HepG2 (cell line): Measurements from ENCODE around the gene EFNB1. TPM values are rescaled to one million over a fixed set of nuclear protein-coding genes. Genes with fewer than 3 reads are reported as not detected.

Experiments
- ATAC-seq: fragments of 200-7000 bp; cut with Tn5 transposase; 3 replicates; pipeline ENCODE4 v1.9.1; 2020; ENCODE audit warnings: mild to moderate bottlenecking, moderate library complexity
- BruUV-seq: library from RNA; stranded (reverse); fragments of 400-500 nt; replicated peaks from 2 replicates; lab custom pipeline; 2021; lab: Mats Ljungman, UMichigan
- CTCF ChIA-PET: fragments of 300-600 bp; formaldehyde crosslinking; extraction: SDS; loops from one replicate; lab custom pipeline; 2021; ENCODE audit warnings: low total read pairs, inconsistent platforms, low intra/inter-chr PET ratio; lab: Yijun Ruan, JAX
- POLR2A ChIA-PET: fragments of 350-600 bp; sonication (Branson Sonifier 250); formaldehyde crosslinking; loops from one replicate; lab custom pipeline; 2020; ENCODE audit warnings: antibody characterized with exemption, inconsistent platforms; lab: Yijun Ruan, JAX
- DNase-seq: peaks from one replicate; pipeline ENCODE4 v3.0.0-alpha.2; 2015; ENCODE audit warnings: low spot score
- FAIRE-seq: peaks from 3 replicates; lab custom pipeline; 2011; peaks lifted over from hg19 to GRCh38; lab: Jason Lieb, UNC
- H2AFZ ChIP-seq: one replicate; pipeline ENCODE4 v1.6.1; 2011; ENCODE audit warnings: low read length, inconsistent platforms
- H3K27ac ChIP-seq: fragments of 300-600 bp; 3 replicates; pipeline ENCODE4 v1.8.0; 2011; ENCODE audit warnings: mixed run types, mild to moderate bottlenecking, mixed read lengths, low read length, inconsistent platforms; ENCODE audit not compliant: insufficient read depth; ENCODE audit errors: extremely low read length
- H3K27me3 ChIP-seq, 2 experiments: fragments of 200-600 bp in 1 of 2; 2 replicates in 1 of 2; 3 replicates in 1 of 2; pipeline versions ENCODE4 v1.6.0 to v1.8.0; 2011; ENCODE audit warnings: low read length in 2 of 2, mild to moderate bottlenecking in 2 of 2, moderate library complexity in 2 of 2, inconsistent platforms in 1 of 2; ENCODE audit not compliant: insufficient read depth in 2 of 2, control insufficient read depth in 1 of 2
- H3K36me3 ChIP-seq, 2 experiments: fragments of 200-600 bp in 1 of 2; replicated peaks in 1 of 2; 2 replicates in 1 of 2; 3 replicates in 1 of 2; pipeline versions ENCODE4 v1.5.1 to v1.8.0; 2011; ENCODE audit warnings: low read length in 2 of 2, inconsistent platforms in 1 of 2; ENCODE audit not compliant: insufficient read depth in 2 of 2, control insufficient read depth in 1 of 2
- H3K4me1 ChIP-seq: 2 replicates; pipeline ENCODE4 v1.5.1; 2012; ENCODE audit warnings: low read length, inconsistent platforms; ENCODE audit not compliant: insufficient read depth
- H3K4me2 ChIP-seq: 2 replicates; pipeline ENCODE4 v1.6.0; 2011; ENCODE audit warnings: low read depth, low read length, inconsistent platforms
- H3K4me3 ChIP-seq, 3 experiments: fragments of 200-600 bp in 1 of 3; sonication (generic), shearing (Covaris generic) in 1 of 3; replicated peaks in 1 of 3; 2 replicates each; pipeline ENCODE4 v1.5.1; 2011 to 2016; ENCODE audit warnings: low read length in 3 of 3, inconsistent platforms in 2 of 3, low read depth in 2 of 3, mild to moderate bottlenecking in 2 of 3, control low read depth in 1 of 3, mixed read lengths in 1 of 3; ENCODE audit not compliant: insufficient read depth in 1 of 3
- H3K79me2 ChIP-seq: one replicate; pipeline ENCODE4 v1.6.1; 2011; ENCODE audit warnings: low read length, inconsistent platforms; ENCODE audit not compliant: insufficient read depth
- H3K9ac ChIP-seq: 2 replicates; pipeline ENCODE4 v1.6.0; 2011; ENCODE audit warnings: mild to moderate bottlenecking, low read depth, low read length, inconsistent platforms; ENCODE audit not compliant: insufficient read depth
- H3K9me3 ChIP-seq: 2 replicates; pipeline ENCODE4 v1.5.1; 2012; ENCODE audit warnings: mild to moderate bottlenecking, low read length
- H4K20me1 ChIP-seq: 2 replicates; pipeline ENCODE4 v1.6.0; 2011; ENCODE audit warnings: inconsistent platforms, mild to moderate bottlenecking, low read length, moderate library complexity; ENCODE audit not compliant: insufficient read depth
- ATAD3A ChIP-seq: sonication (generic); formaldehyde crosslinking; IDR thresholded peaks from 2 replicates; pipeline ENCODE4 v1.4.0; 2020; ENCODE audit warnings: missing genetic modification reagents
- EHMT2 ChIP-seq: fragments of 200-600 bp; sonication (generic); IDR thresholded peaks from 2 replicates; pipeline ENCODE4 v1.7.0; 2017; ENCODE audit warnings: antibody characterized with exemption, low read depth, low read length, borderline replicate concordance
- RXRA ChIP-seq: sonication (generic); formaldehyde crosslinking; IDR thresholded peaks from 2 replicates; pipeline ENCODE4 v1.5.1; 2020; ENCODE audit warnings: missing genetic modification reagents
- TMF1 ChIP-seq: sonication (generic); formaldehyde crosslinking; IDR thresholded peaks from 2 replicates; pipeline ENCODE4 v1.8.1; 2022; ENCODE audit warnings: low read depth, missing genetic modification reagents
- ZSCAN30 ChIP-seq: sonication (generic); formaldehyde crosslinking; IDR thresholded peaks from 2 replicates; pipeline ENCODE4 v1.5.0; 2020; ENCODE audit warnings: mild to moderate bottlenecking, missing genetic modification reagents
- WGBS: methylation state at CpG from one replicate; pipeline ENCODE4 v1.1.6; 2017; ENCODE audit warnings: low lambda C conversion rate; 5-methylcytosine and 5-hydroxymethylcytosine counted together
- in situ Hi-C: cut with HindIII; loops from 2 replicates; pipeline ENCODE4 v1.10.0; 2017; ENCODE audit warnings: low pct_unique_long_range_greater_than_20kb; ENCODE audit not compliant: extremely low pct_ligation_motif_present
- intact Hi-C: fragments of 100-400 bp; cut with micrococcal nuclease; formaldehyde crosslinking; loops from one replicate; pipeline ENCODE4 v1.10.0; 2022; ENCODE audit not compliant: unreplicated experiment
- polyA plus RNA-seq, 8 experiments: library from polyadenylated mRNA; depleted of rRNA in 3 of 8; stranded (reverse) in 7 of 8; unstranded in 1 of 8; fragments of >200 nt; fragmentation: Illumina TruSeq in 4 of 8; extraction: Trizol in 4 of 8; gene quantifications; 2 replicates each; pipeline versions ENCODE4 v1.2.1 to v1.2.3, GENCODE V29; 2011 to 2016; ENCODE audit warnings: low read depth in 4 of 8, missing spikeins in 1 of 8, mixed read lengths in 1 of 8; ENCODE audit not compliant: insufficient read depth in 1 of 8
- total RNA-seq, 5 experiments: library from RNA; depleted of rRNA; stranded (reverse); fragments of >200 nt; fragmentation: Illumina TruSeq; extraction: Trizol; gene quantifications; 2 replicates each; pipeline ENCODE4 v1.2.3, GENCODE V29; 2016; ENCODE audit warnings: low read depth in 1 of 5
- TF ChIP-seq, protein P1 (sequence below): sonication (generic); IDR thresholded peaks from 2 replicates; pipeline ENCODE4 v1.6.1; 2016; ENCODE audit warnings: low read depth, borderline replicate concordance
- TF ChIP-seq, protein P2 (sequence below): sonication (generic); formaldehyde crosslinking; IDR thresholded peaks from 2 replicates; pipeline ENCODE4 v1.5.1; 2020; ENCODE audit warnings: missing genetic modification reagents, mild to moderate bottlenecking, borderline replicate concordance
- TF ChIP-seq, protein P3 (sequence below): sonication (generic); formaldehyde crosslinking; IDR thresholded peaks from 2 replicates; pipeline ENCODE4 v1.4.0; 2020; ENCODE audit warnings: missing genetic modification reagents, borderline replicate concordance

Gene EFNB1
- total and polyA plus RNA-seq, 2 of the 13 experiments (the other 11 are each of a cell fraction or from before 2014, with no cell fraction given) = 4.0 to 4.1 TPM

DNA sequence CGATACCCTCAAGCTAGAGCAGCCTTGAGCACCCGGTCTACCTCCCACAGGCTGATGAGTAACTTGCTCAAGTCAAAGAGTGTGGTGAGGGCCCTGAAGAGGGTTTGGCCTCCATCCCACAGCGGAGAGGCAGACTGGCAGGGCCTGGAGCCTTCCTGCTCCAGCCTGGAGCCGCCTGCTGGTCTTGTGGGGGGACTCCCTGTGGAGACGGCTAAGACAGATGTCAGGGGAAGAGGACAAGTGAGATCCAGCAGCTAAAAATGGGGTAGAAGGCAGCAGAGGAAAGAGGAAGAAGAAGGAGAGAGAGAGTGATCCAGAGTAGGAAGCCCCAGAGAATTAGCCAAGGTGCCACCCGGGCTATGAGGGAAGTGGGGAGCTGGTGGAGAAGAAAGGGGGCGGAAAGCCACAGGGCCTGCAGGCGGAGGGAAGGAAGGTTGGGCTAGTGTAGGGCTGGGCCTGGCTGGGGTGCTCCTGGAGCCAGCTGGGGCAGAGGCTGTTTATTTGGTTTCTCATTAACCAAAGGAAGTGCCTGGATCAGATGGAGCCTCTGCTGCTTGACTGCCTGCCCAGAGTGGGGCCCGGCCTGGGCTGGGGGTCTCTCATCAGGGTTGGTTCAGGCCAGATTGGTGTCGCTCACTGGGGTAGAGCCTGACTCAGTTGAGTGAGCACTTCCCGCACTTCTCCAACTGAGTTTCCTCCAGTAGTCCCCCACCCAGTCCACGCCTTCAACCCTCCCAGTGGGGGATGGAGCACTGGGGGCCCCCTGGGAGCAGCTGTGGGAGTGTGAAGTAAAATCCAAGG is 14.2 kb downstream of the EFNB1 start:
- Histone ChIP-seq H3K4me2 (no peak overlapping the region), H4K20me1 (no peaks in the 10 kb centered on the region), H3K9ac (no peak overlapping the region), H3K27ac (no peak overlapping the region), H3K36me3 (peaks cover 0 to 1% of the 10 kb centered on the region in 2 experiments; a peak in 1 of 5 replicates), H2AFZ (no peak overlapping the region), H3K79me2 (no peaks in the 10 kb centered on the region), H3K9me3 (no peaks in the 10 kb centered on the region), H3K4me1 (peaks cover 17% of the 10 kb centered on the region), H3K27me3 (no peaks in the 10 kb centered on the region), H3K4me3 (no peak overlapping the region)
- peak; percentile 76 for ATAC-seq
- WGBS = 78% methylated on average over 6 of the region's 12 CpGs
- intact Hi-C loops = no loop called here
- no TSS peak for BruUV-seq
- in situ Hi-C loops = no loop called here
- ChIA-PET POLR2A (no interaction called here), CTCF (no interaction called here)
- no peak for FAIRE-seq
- no peak for DNase-seq
- TF ChIP-seq, protein P1, sequence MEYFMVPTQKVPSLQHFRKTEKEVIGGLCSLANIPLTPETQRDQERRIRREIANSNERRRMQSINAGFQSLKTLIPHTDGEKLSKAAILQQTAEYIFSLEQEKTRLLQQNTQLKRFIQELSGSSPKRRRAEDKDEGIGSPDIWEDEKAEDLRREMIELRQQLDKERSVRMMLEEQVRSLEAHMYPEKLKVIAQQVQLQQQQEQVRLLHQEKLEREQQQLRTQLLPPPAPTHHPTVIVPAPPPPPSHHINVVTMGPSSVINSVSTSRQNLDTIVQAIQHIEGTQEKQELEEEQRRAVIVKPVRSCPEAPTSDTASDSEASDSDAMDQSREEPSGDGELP = peak; percentile 26; the same call in 1 of the 2 replicates
- TF ChIP-seq ZSCAN30 (CRISPR knock-in tag) = no peak
- TF ChIP-seq, protein P2, sequence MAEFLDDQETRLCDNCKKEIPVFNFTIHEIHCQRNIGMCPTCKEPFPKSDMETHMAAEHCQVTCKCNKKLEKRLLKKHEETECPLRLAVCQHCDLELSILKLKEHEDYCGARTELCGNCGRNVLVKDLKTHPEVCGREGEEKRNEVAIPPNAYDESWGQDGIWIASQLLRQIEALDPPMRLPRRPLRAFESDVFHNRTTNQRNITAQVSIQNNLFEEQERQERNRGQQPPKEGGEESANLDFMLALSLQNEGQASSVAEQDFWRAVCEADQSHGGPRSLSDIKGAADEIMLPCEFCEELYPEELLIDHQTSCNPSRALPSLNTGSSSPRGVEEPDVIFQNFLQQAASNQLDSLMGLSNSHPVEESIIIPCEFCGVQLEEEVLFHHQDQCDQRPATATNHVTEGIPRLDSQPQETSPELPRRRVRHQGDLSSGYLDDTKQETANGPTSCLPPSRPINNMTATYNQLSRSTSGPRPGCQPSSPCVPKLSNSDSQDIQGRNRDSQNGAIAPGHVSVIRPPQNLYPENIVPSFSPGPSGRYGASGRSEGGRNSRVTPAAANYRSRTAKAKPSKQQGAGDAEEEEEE = no peak
- TF ChIP-seq, all 625 proteins: peak for 1

GRCh38 chrX:68843992-68844391 is 15.2 kb downstream of the EFNB1 start:
- DNase-seq (no peak), ATAC-seq (no peak), FAIRE-seq (no peak)
- H3K4me1 ChIP-seq = peaks cover 17% of the 10 kb centered on the region
- no peak overlapping the region for H3K27ac ChIP-seq
- no peaks in the 10 kb centered on the region for H4K20me1 ChIP-seq
- WGBS = no CpG with 5 or more reads among the region's 1 CpG
- POLR2A ChIA-PET = interaction anchor here (1.0 kb wide), 1 partner anchor 15 kb away, joined by 5 read pairs; the partner anchor contains the start of gene EFNB1
- CTCF ChIA-PET = no interaction called here
- no peak overlapping the region for H3K4me2 ChIP-seq
- H3K79me2 ChIP-seq = no peaks in the 10 kb centered on the region
- intact Hi-C loops = no loop called here
- no peak overlapping the region for H3K9ac ChIP-seq
- H3K4me3 ChIP-seq = no peak overlapping the region
- peaks cover 0 to 1% of the 10 kb centered on the region in 2 experiments; a peak in 1 of 5 replicates for H3K36me3 ChIP-seq
- no peaks in the 10 kb centered on the region for H3K9me3 ChIP-seq
- no TSS peak for BruUV-seq
- TF ChIP-seq TMF1 (CRISPR knock-in tag) (no peak), ZSCAN30 (CRISPR knock-in tag) (no peak), ATAD3A (CRISPR knock-in tag) (no peak), EHMT2 (no peak), RXRA (no peak)
- TF ChIP-seq, protein P3, sequence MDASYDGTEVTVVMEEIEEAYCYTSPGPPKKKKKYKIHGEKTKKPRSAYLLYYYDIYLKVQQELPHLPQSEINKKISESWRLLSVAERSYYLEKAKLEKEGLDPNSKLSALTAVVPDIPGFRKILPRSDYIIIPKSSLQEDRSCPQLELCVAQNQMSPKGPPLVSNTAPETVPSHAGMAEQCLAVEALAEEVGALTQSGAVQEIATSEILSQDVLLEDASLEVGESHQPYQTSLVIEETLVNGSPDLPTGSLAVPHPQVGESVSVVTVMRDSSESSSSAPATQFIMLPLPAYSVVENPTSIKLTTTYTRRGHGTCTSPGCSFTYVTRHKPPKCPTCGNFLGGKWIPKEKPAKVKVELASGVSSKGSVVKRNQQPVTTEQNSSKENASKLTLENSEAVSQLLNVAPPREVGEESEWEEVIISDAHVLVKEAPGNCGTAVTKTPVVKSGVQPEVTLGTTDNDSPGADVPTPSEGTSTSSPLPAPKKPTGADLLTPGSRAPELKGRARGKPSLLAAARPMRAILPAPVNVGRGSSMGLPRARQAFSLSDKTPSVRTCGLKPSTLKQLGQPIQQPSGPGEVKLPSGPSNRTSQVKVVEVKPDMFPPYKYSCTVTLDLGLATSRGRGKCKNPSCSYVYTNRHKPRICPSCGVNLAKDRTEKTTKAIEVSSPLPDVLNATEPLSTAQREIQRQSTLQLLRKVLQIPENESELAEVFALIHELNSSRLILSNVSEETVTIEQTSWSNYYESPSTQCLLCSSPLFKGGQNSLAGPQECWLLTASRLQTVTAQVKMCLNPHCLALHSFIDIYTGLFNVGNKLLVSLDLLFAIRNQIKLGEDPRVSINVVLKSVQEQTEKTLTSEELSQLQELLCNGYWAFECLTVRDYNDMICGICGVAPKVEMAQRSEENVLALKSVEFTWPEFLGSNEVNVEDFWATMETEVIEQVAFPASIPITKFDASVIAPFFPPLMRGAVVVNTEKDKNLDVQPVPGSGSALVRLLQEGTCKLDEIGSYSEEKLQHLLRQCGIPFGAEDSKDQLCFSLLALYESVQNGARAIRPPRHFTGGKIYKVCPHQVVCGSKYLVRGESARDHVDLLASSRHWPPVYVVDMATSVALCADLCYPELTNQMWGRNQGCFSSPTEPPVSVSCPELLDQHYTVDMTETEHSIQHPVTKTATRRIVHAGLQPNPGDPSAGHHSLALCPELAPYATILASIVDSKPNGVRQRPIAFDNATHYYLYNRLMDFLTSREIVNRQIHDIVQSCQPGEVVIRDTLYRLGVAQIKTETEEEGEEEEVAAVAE (CRISPR knock-in tag) = no peak
- in situ Hi-C loops = no loop called here
- no peaks in the 10 kb centered on the region for H3K27me3 ChIP-seq
- H2AFZ ChIP-seq = no peak overlapping the region
